Activated CD8-positive, alpha-beta memory T cell treated with anti-CD3 and anti-CD28 coated beads, Interleukin-2, amount 10 ng/mL, durations not matched to agents 7 days and 5 days (primary cell): ENCODE data around the gene C9orf78. TPM values are rescaled to one million over a fixed set of nuclear protein-coding genes. Genes with fewer than 3 reads are reported as not detected.

Source experiments
- ATAC-seq: fragments of 150-1000 bp; cut with Tn5 transposase; one replicate; pipeline ENCODE4 v1.10.0; 2021; ENCODE audit warnings: moderate library complexity
- CTCF ChIA-PET: fragments of 350-600 bp; sonication (Branson Sonifier 250); formaldehyde crosslinking; loops from one replicate; lab custom pipeline; 2021; ENCODE audit warnings: antibody characterized with exemption; lab: Charles Lee
- DNase-seq: peaks from one replicate; pipeline ENCODE4 v3.0.0-alpha.2; 2020
- H3K27ac Mint-ChIP-seq: one replicate; pipeline ENCODE4 v1.8.0; 2021; ENCODE audit warnings: mild to moderate bottlenecking, mixed read lengths
- H3K27me3 Mint-ChIP-seq: one replicate; pipeline ENCODE4 v1.8.0; 2021; ENCODE audit warnings: mixed read lengths
- H3K36me3 Mint-ChIP-seq: one replicate; pipeline ENCODE4 v1.8.0; 2021; ENCODE audit warnings: mild to moderate bottlenecking, mixed read lengths
- H3K4me1 Mint-ChIP-seq: one replicate; pipeline ENCODE4 v1.8.0; 2021; ENCODE audit warnings: mixed read lengths
- H3K4me3 Mint-ChIP-seq: one replicate; pipeline ENCODE4 v1.8.0; 2021; ENCODE audit warnings: mild to moderate bottlenecking, moderate library complexity, mixed read lengths
- H3K9me3 Mint-ChIP-seq: one replicate; pipeline ENCODE4 v1.8.0; 2022; ENCODE audit warnings: low read depth, mixed read lengths
- total RNA-seq, 2 experiments: library from RNA; stranded (reverse); gene quantifications; one replicate each; pipeline ENCODE4 v1.2.3, GENCODE V29; 2021

The C9orf78 gene
- total RNA-seq, 2 experiments from 2014 or later: 77.7 to 90.2 TPM

GRCh38 chr9:129874261-129875101, 39.4 kb upstream of the C9orf78 start:
- peak overlapping the region; percentile 67 for H3K27ac Mint-ChIP-seq
- no peak overlapping the region for H3K4me3 Mint-ChIP-seq
- H3K36me3 Mint-ChIP-seq: peaks cover 54% of the 10 kb centered on the region
- CTCF ChIA-PET: interaction anchor here (1.0 kb wide), 1 partner anchor 12 kb away, joined by 4 read pairs; no protein-coding TSS in a partner anchor
- DNase-seq: no peak
- no peak for ATAC-seq
- no peaks in the 10 kb centered on the region for H3K9me3 Mint-ChIP-seq
- no peaks in the 10 kb centered on the region for H3K27me3 Mint-ChIP-seq
- H3K4me1 Mint-ChIP-seq: peaks cover 63% of the 10 kb centered on the region

- Mint-ChIP-seq H3K4me1 (peaks cover 71% of the 10 kb centered on the region), H3K27me3 (no peaks in the 10 kb centered on the region), H3K27ac (peak overlapping the region; percentile 67), H3K36me3 (peaks cover 55% of the 10 kb centered on the region), H3K4me3 (no peak overlapping the region), H3K9me3 (no peaks in the 10 kb centered on the region)
- DNase-seq (no peak), ATAC-seq (no peak)
- CTCF ChIA-PET: interaction anchor here (1.0 kb wide), 1 partner anchor 13 kb away, joined by 4 read pairs; no protein-coding TSS in a partner anchor
Measured at GRCh38 chr9:129873563-129874190, 38.6 kb upstream of the C9orf78 start.

GRCh38 chr9:129871046-129871445, 36.0 kb upstream of the C9orf78 start:
- DNase-seq: no peak
- no peak for ATAC-seq
- H3K36me3 Mint-ChIP-seq: peaks cover 50% of the 10 kb centered on the region
- CTCF ChIA-PET: interaction anchor here (12.0 kb wide), 1 partner anchor 16 kb away, joined by 110 read pairs; no protein-coding TSS in a partner anchor
- H3K4me3 Mint-ChIP-seq: no peak overlapping the region
- no peaks in the 10 kb centered on the region for H3K27me3 Mint-ChIP-seq
- no peaks in the 10 kb centered on the region for H3K9me3 Mint-ChIP-seq
- H3K27ac Mint-ChIP-seq: peak overlapping the region; percentile 94
- peaks cover 78% of the 10 kb centered on the region for H3K4me1 Mint-ChIP-seq

- Mint-ChIP-seq H3K4me3 (peak overlapping the region; percentile 52), H3K9me3 (no peaks in the 10 kb centered on the region), H3K4me1 (peaks cover 83% of the 10 kb centered on the region), H3K27ac (peak overlapping the region; percentile 94), H3K36me3 (peaks cover 55% of the 10 kb centered on the region), H3K27me3 (no peaks in the 10 kb centered on the region)
- no peak for ATAC-seq
- no peak for DNase-seq
- CTCF ChIA-PET: interaction anchor here (0.7 to 12.0 kb wide), 2 partner anchors 17 to 63 kb away, joined by 3 to 110 read pairs; no protein-coding TSS in a partner anchor
Measured at GRCh38 chr9:129869585-129870501, 34.8 kb upstream of the C9orf78 start.

DNA sequence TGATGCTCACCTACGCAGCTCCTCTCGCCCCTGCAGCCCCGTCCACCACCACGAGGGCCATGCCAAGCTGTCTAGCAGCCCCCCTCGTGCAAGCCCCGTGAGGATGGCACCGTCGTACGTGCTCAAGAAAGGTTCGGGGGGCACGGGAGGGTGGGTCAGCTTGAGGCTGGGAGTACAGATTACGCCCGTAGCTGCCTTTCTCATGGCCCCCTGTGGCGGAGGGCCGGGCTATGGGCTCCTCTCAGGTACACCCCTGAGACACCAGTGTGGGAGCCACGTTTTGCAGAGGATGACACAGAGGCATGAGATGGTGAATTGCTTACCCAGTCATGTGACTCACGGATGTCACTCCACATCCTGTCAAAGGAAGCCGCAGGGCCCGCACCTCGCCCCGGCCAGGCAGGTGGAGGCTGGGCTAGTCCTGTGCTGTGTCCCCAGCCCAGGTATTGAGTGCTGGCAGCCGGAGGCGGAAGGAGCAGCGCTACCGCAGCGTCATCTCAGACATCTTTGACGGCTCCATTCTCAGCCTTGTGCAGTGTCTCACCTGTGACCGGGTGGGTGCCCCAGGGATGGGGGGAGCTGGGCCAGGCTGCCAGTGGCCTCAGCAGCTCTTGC, 33.9 kb upstream of the C9orf78 start:
- DNase-seq: peak; percentile 97
- no peaks in the 10 kb centered on the region for H3K9me3 Mint-ChIP-seq
- peaks cover 84% of the 10 kb centered on the region for H3K4me1 Mint-ChIP-seq
- no peaks in the 10 kb centered on the region for H3K27me3 Mint-ChIP-seq
- H3K27ac Mint-ChIP-seq: peak overlapping the region; percentile 94
- ATAC-seq: peak; percentile 87
- peak overlapping the region; percentile 52 for H3K4me3 Mint-ChIP-seq
- CTCF ChIA-PET: interaction anchor here (0.8 to 12.0 kb wide), 5 partner anchors 9 to 368 kb away, joined by 3 to 110 read pairs (median 4); no protein-coding TSS in a partner anchor
- H3K36me3 Mint-ChIP-seq: peaks cover 53% of the 10 kb centered on the region

DNA sequence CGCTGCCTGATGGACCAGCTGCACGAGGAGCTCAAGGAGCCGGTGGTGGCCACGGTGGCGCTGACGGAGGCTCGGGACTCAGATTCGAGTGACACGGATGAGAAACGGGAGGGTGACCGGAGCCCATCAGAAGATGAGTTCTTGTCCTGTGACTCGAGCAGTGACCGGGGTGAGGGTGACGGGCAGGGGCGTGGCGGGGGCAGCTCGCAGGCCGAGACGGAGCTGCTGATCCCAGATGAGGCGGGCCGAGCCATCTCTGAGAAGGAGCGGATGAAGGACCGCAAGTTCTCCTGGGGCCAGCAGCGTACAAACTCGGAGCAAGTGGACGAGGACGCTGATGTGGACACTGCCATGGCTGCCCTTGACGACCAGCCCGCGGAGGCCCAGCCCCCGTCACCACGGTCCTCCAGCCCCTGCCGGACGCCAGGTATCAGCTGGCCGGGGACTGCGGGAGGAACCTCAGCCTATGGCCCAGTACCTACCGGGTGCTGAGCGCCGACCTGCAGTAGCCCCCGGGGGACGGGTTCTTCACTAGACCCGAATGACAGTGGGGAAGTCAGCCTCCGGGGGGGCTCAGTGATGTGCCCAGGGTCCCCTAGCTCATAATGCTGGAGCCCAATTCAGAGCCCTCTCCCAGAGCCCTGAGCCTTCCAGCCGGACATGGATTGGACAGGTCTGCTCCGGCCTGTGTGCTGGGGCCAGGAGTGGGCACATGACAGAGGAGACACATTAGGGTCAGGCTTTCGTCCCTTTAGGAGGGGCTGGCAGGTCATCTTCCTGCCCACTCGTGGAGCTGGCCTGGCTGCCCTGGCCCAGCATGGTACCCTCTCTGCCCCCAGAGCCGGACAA, 33.2 kb upstream of the C9orf78 start:
- CTCF ChIA-PET: interaction anchor here (0.8 to 12.0 kb wide), 7 partner anchors 10 to 368 kb away, joined by 3 to 110 read pairs (median 4); no protein-coding TSS in a partner anchor
- ATAC-seq (no peak), DNase-seq (no peak)
- Mint-ChIP-seq H3K27me3 (no peaks in the 10 kb centered on the region), H3K27ac (peak overlapping the region; percentile 94), H3K36me3 (peaks cover 55% of the 10 kb centered on the region), H3K9me3 (no peaks in the 10 kb centered on the region), H3K4me1 (peaks cover 90% of the 10 kb centered on the region), H3K4me3 (peak overlapping the region; percentile 26)

DNA sequence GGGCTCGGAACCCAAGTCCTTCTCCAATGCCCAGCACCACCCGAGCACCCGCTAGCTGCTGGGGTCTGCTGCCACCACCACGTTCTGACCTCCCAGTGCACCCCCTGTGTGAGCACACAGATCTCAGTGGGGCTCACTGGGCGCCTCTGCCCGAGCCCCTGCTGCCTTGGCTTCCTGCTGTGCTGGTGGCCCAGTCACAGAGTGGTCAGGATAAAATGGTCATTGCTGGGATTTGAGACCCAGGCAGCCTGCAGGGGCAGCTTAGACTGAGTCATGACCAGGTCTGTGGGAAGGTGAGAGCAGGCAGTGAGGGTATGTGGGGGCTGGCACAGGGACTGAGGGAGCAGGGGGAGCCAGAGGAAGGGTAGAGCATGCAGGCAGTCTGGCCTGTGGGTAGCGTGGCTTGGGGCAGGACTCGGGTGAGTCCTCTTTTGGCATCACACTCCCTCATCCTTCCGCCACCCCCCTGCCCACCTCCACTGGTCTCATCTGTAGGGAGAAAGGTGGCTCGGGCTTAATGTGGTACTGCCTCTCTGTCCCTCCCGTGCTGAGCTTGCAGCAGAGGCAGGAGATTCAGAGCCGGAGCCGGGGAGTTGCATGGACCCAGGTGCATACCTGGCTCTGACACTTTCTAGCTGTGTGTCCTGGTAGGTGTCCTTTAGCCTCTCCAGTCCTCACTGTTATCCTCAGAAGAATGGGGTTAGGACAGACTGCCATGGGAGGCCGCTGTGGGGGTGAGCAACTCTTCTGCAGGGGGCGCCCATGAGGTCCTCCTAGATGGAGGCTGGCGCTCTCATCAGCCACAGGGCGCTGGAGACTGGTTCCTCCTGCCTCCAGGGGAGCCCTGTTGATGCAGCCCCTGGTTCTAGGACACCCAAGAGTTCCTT, 32.3 kb upstream of the C9orf78 start:
- Mint-ChIP-seq H3K9me3 (no peaks in the 10 kb centered on the region), H3K27ac (peak overlapping the region; percentile 88), H3K27me3 (no peaks in the 10 kb centered on the region), H3K36me3 (peaks cover 58% of the 10 kb centered on the region), H3K4me3 (peak overlapping the region; percentile 26), H3K4me1 (peaks cover 93% of the 10 kb centered on the region)
- CTCF ChIA-PET: interaction anchor here (0.5 to 12.0 kb wide), 7 partner anchors 10 to 125 kb away, joined by 3 to 110 read pairs (median 4); no protein-coding TSS in a partner anchor
- ATAC-seq (no peak), DNase-seq (no peak)

GRCh38 chr9:129866394-129867135, 31.5 kb upstream of the C9orf78 start:
- CTCF ChIA-PET: interaction anchor here (0.6 to 12.0 kb wide), 3 partner anchors 10 to 22 kb away, joined by 3 to 110 read pairs (median 3); no protein-coding TSS in a partner anchor
- H3K9me3 Mint-ChIP-seq: no peaks in the 10 kb centered on the region
- no peak for ATAC-seq

DNA sequence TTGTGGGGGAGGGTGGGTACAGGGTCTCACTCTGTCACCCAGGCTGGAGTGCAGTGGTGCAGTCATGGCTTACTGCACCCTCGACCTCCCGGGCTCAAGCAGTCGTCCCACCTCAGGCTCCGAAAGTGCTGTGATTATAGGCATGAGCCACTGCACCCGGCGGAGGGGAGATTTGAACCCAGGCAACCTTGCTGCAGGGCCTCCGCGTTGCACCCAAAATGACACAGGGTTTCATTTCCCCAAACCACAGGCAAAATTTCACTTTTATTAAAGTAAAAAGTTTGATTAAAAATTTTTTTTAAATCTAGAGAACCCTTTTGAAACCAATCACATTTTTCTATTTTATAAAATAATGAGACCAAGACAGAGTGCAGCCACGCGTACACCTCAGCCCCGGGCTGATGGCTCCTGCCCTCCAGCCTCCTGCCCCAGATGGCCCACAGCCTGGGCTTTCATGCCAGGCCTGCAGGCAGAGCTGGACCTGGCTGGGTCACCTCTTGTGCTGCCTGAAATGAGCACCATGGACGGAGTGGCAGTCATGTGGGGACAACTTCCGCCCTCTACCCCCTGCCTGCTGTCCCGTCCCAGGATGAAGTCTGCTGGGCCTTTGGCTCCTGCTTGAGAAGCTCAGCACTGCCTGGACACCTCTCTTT, 30.7 kb upstream of the C9orf78 start:
- peak overlapping the region; percentile 2 for H3K4me3 Mint-ChIP-seq
- H3K36me3 Mint-ChIP-seq: peaks cover 61% of the 10 kb centered on the region
- CTCF ChIA-PET: interaction anchor here (0.6 to 12.0 kb wide), 4 partner anchors 11 to 27 kb away, joined by 3 to 110 read pairs (median 3); no protein-coding TSS in a partner anchor
- DNase-seq (no peak), ATAC-seq (no peak)
- no peaks in the 10 kb centered on the region for H3K9me3 Mint-ChIP-seq
- H3K27ac Mint-ChIP-seq: peak overlapping the region; percentile 90
- H3K27me3 Mint-ChIP-seq: no peaks in the 10 kb centered on the region
- H3K4me1 Mint-ChIP-seq: peaks cover 95% of the 10 kb centered on the region

More at GRCh38 chr9:129866394-129867135, 31.5 kb upstream of the C9orf78 start:
- no peaks in the 10 kb centered on the region for H3K27me3 Mint-ChIP-seq
- H3K4me1 Mint-ChIP-seq: peaks cover 95% of the 10 kb centered on the region
- DNase-seq: no peak
- H3K36me3 Mint-ChIP-seq: peaks cover 61% of the 10 kb centered on the region
- H3K27ac Mint-ChIP-seq: peak overlapping the region; percentile 88
- peak overlapping the region; percentile 2 for H3K4me3 Mint-ChIP-seq
